ENCODE measurements around the gene GIT1.

Gene GIT1

DNA sequence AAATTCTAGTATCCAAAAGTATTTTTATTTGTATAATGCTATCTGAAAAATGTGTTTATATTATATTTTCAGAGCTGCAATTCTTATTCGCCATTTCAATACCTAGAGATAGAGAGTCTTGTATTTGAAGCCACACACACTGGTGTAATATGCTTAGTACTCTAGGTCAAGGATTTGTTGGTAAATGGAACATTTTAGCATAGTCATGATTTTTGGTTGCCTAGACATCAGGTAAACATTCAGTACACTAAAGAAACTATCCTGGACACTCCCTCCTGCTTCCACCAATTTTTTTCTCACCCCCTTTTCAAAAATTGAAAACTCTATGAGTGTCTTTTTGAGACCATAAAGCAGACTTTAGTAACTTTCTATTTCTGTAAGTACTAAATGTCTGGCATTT lies 43.4 kb downstream of the GIT1 start:
- no peak for DNase-seq
- no peaks in the 10 kb centered on the region for H3K27me3 ChIP-seq (ENCODE audit: insufficient read depth, low read depth, severe bottlenecking)
- TF ChIP-seq, protein P1, sequence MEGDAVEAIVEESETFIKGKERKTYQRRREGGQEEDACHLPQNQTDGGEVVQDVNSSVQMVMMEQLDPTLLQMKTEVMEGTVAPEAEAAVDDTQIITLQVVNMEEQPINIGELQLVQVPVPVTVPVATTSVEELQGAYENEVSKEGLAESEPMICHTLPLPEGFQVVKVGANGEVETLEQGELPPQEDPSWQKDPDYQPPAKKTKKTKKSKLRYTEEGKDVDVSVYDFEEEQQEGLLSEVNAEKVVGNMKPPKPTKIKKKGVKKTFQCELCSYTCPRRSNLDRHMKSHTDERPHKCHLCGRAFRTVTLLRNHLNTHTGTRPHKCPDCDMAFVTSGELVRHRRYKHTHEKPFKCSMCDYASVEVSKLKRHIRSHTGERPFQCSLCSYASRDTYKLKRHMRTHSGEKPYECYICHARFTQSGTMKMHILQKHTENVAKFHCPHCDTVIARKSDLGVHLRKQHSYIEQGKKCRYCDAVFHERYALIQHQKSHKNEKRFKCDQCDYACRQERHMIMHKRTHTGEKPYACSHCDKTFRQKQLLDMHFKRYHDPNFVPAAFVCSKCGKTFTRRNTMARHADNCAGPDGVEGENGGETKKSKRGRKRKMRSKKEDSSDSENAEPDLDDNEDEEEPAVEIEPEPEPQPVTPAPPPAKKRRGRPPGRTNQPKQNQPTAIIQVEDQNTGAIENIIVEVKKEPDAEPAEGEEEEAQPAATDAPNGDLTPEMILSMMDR (IDR thresholded peaks at IDR 0.05; ENCODE audit: low read depth, low read length) = no peak
- H3K9me3 ChIP-seq (ENCODE audit: severe bottlenecking) = no peaks in the 10 kb centered on the region
- no peak overlapping the region for H3K27ac ChIP-seq
- peaks cover 21% of the 10 kb centered on the region for H3K36me3 ChIP-seq
- H3K4me3 ChIP-seq (ENCODE audit: low read depth, low read length) = no peak overlapping the region

DNA sequence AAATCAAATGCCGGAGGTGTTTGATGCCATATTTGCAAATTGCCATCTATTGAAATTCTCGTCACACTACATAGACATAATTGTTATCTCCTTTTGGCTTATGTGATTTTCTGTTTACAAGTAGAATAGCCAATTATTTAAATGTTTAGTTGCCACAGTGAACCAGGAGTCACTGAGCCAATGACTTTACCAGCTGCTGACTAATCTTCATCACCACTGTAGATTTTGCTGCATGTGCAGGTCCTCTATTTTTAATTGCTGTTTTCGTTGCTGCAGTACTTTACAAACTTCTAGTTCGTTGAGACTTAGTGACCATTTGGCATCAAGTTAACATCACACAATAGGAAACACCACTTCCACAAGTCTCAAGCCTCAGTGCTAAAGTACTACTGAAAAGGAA lies 45.4 kb downstream of the GIT1 start:
- Histone ChIP-seq H3K9me3 (ENCODE audit: severe bottlenecking) (no peaks in the 10 kb centered on the region), H3K27me3 (ENCODE audit: insufficient read depth, low read depth, severe bottlenecking) (no peaks in the 10 kb centered on the region), H3K27ac (no peak overlapping the region), H3K4me3 (ENCODE audit: low read depth, low read length) (no peak overlapping the region), H3K36me3 (peaks cover 35% of the 10 kb centered on the region)
- DNase-seq = no peak
- TF ChIP-seq, protein P1 (IDR thresholded peaks at IDR 0.05; ENCODE audit: low read depth, low read length) = no peak

DNA sequence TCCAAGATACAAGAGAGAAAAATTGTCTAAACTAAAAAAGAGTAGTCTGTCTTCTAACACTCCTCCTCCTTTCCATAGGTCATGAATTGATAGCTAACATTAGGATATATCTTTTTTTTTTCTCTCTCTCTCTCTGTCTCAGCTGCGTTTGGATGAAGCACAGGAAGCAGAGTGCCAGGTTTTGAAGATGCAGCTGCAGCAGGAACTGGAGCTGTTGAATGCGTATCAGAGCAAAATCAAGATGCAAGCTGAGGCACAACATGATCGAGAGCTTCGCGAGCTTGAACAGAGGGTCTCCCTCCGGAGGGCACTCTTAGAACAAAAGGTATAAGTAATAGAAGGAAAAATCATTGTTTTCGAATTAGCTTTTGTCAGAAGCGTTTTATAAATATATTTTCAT lies 55.5 kb downstream of the GIT1 start:
- Histone ChIP-seq H3K4me3 (ENCODE audit: low read depth, low read length) (no peak overlapping the region), H3K9me3 (ENCODE audit: severe bottlenecking) (no peaks in the 10 kb centered on the region), H3K36me3 (peaks cover 68% of the 10 kb centered on the region), H3K27ac (no peak overlapping the region; the same call in 1 of the 2 replicates), H3K27me3 (ENCODE audit: insufficient read depth, low read depth, severe bottlenecking) (no peaks in the 10 kb centered on the region)
- TF ChIP-seq, protein P1 (IDR thresholded peaks at IDR 0.05; ENCODE audit: low read depth, low read length) = no peak
- DNase-seq = no peak

DNA sequence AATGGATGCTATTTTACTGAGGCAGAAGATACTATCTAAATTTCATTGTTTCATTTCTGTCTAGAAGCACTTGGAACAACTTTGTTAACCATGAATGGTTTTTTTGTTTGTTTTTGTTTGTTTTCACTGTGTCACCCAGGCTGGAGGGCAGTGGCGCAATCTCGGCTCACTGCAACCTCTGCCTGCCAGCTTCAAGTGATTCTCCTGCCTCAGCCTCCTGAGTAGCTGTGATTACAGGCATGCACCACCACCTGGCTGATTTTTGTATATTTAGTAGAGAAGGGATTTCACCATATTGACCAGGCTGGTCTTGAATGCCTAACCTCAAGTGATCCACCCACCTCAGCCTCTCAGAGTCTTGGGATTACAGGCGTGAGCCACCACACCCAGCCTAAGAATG lies 63.1 kb downstream of the GIT1 start:
- Histone ChIP-seq H3K36me3 (peaks cover 80% of the 10 kb centered on the region), H3K9me3 (ENCODE audit: severe bottlenecking) (no peaks in the 10 kb centered on the region), H3K27ac (no peak overlapping the region), H3K4me3 (ENCODE audit: low read depth, low read length) (no peak overlapping the region), H3K27me3 (ENCODE audit: insufficient read depth, low read depth, severe bottlenecking) (no peaks in the 10 kb centered on the region)
- DNase-seq = no peak
- TF ChIP-seq, protein P1 (IDR thresholded peaks at IDR 0.05; ENCODE audit: low read depth, low read length) = no peak

DNA sequence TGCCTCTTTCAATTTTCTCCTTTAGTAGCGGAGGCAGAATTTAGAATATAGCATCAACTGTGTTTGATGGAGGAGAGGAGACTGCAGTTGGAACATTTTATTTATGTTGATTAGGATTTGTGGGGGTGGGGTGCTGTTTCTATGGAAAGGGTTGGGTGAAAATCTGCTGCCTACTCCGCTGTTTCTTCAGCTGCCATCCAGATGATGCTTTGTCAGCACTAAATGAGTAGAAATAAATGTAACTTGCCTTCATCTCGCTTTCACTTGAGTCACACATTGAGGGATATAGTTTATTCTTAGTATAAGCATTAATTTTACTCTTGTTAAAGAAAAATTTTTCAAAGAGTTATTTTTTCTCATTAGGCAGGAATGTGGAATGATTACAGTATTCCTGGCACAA lies 64.8 kb downstream of the GIT1 start:
- H3K9me3 ChIP-seq (ENCODE audit: severe bottlenecking) = no peaks in the 10 kb centered on the region
- no peak for DNase-seq
- H3K27me3 ChIP-seq (ENCODE audit: insufficient read depth, low read depth, severe bottlenecking) = no peaks in the 10 kb centered on the region
- no peak overlapping the region for H3K4me3 ChIP-seq (ENCODE audit: low read depth, low read length)
- H3K36me3 ChIP-seq = peaks cover 83% of the 10 kb centered on the region
- no peak overlapping the region for H3K27ac ChIP-seq
- TF ChIP-seq, protein P1 (IDR thresholded peaks at IDR 0.05; ENCODE audit: low read depth, low read length) = no peak

All from WERI-Rb-1 (cell line).